Activated T-helper 2 cell treated with anti-CD3 and anti-CD28 coated beads, Interferon-gamma antibody, Interleukin-2, Interleukin-4, amounts not matched to agents 10 μg/mL and 5 μg/mL and 100 μg/mL, durations not matched to agents 14 hours and 24 hours and 36 hours (primary cell): ENCODE measurements around the gene MAP2K7. TPM values are rescaled to one million over a fixed set of nuclear protein-coding genes. Genes with fewer than 3 reads are reported as not detected.
"Not testable (repeated sequence)": the region's sequence is repeated elsewhere in the genome, so short reads cannot be mapped to it uniquely, and the experiment has no call there.

Experiments used
- DNase-seq: peaks from one replicate; pipeline ENCODE4 v3.0.0; 2021; ENCODE audit warnings: low spot score
- H3K27ac Mint-ChIP-seq: one replicate; pipeline ENCODE4 v1.8.0; 2021; ENCODE audit warnings: mixed read lengths
- H3K27me3 Mint-ChIP-seq: one replicate; pipeline ENCODE4 v1.8.0; 2021; ENCODE audit warnings: low read depth, mixed read lengths
- H3K36me3 Mint-ChIP-seq: one replicate; pipeline ENCODE4 v1.8.0; 2021; ENCODE audit warnings: low read depth, mixed read lengths
- H3K4me1 Mint-ChIP-seq: one replicate; pipeline ENCODE4 v1.8.0; 2021; ENCODE audit warnings: low read depth, mixed read lengths
- H3K4me3 Mint-ChIP-seq: one replicate; pipeline ENCODE4 v1.8.0; 2021; ENCODE audit warnings: low read depth, mild to moderate bottlenecking, moderate library complexity, mixed read lengths
- H3K9me3 Mint-ChIP-seq: one replicate; pipeline ENCODE4 v1.8.0; 2021; ENCODE audit warnings: mixed read lengths
- intact Hi-C: fragments of 100-400 bp; cut with micrococcal nuclease; formaldehyde crosslinking; loops from one replicate; pipeline ENCODE4 v1.15.1; 2023
- total RNA-seq: library from RNA; stranded (reverse); gene quantifications from 2 replicates; pipeline ENCODE4 v1.2.3, GENCODE V29; 2022

The MAP2K7 gene
- total RNA-seq, 1 donor from 2014 or later = 44.6 TPM

- Mint-ChIP-seq H3K36me3 (no peaks in the 10 kb centered on the region), H3K27me3 (peaks cover 3% of the 10 kb centered on the region), H3K9me3 (no peaks in the 10 kb centered on the region), H3K27ac (no peak overlapping the region), H3K4me3 (no peak overlapping the region), H3K4me1 (peaks cover 1% of the 10 kb centered on the region)
- intact Hi-C loops = loop anchor here (10.0 kb wide), 1 partner anchor 743 kb away; no protein-coding TSS in a partner anchor
- no peak for DNase-seq
These were observed 21.8 kb upstream of the MAP2K7 start for GRCh38 chr19:7881910-7882309.

- peaks cover 2% of the 10 kb centered on the region for H3K27me3 Mint-ChIP-seq
- H3K4me3 Mint-ChIP-seq = no peak overlapping the region
- no peak for DNase-seq
- H3K27ac Mint-ChIP-seq = no peak overlapping the region
- intact Hi-C loops = loop anchor here (10.0 kb wide), 1 partner anchor 742 kb away; no protein-coding TSS in a partner anchor
- H3K4me1 Mint-ChIP-seq = peaks cover 1% of the 10 kb centered on the region
- no peaks in the 10 kb centered on the region for H3K9me3 Mint-ChIP-seq
- no peaks in the 10 kb centered on the region for H3K36me3 Mint-ChIP-seq
These were observed 20.6 kb upstream of the MAP2K7 start for GRCh38 chr19:7883105-7883504.

GRCh38 chr19:7883796-7884570 lies 19.7 kb upstream of the MAP2K7 start:
- Mint-ChIP-seq H3K4me1 (peaks cover 1% of the 10 kb centered on the region), H3K27ac (no peak overlapping the region), H3K4me3 (no peak overlapping the region), H3K9me3 (no peaks in the 10 kb centered on the region), H3K36me3 (no peaks in the 10 kb centered on the region), H3K27me3 (peaks cover 4% of the 10 kb centered on the region)
- no peak for DNase-seq
- intact Hi-C loops = loop anchor here (10.0 kb wide), 1 partner anchor 741 kb away; no protein-coding TSS in a partner anchor

- Mint-ChIP-seq H3K36me3 (no peaks in the 10 kb centered on the region), H3K4me1 (peaks cover 1% of the 10 kb centered on the region), H3K27me3 (peaks cover 10% of the 10 kb centered on the region), H3K9me3 (no peaks in the 10 kb centered on the region), H3K27ac (no peak overlapping the region), H3K4me3 (no peak overlapping the region)
- intact Hi-C loops = loop anchor here (10.0 kb wide), 1 partner anchor 739 kb away; no protein-coding TSS in a partner anchor
- no peak for DNase-seq
These were observed 17.9 kb upstream of the MAP2K7 start for GRCh38 chr19:7885818-7886217.

- Mint-ChIP-seq H3K4me1 (peaks cover 1% of the 10 kb centered on the region), H3K27me3 (peaks cover 10% of the 10 kb centered on the region), H3K36me3 (no peaks in the 10 kb centered on the region), H3K4me3 (no peak overlapping the region), H3K27ac (no peak overlapping the region), H3K9me3 (no peaks in the 10 kb centered on the region)
- DNase-seq = no peak
- intact Hi-C loops = loop anchor here (10.0 kb wide), 1 partner anchor 737 kb away; no protein-coding TSS in a partner anchor
These were observed 16.1 kb upstream of the MAP2K7 start for GRCh38 chr19:7887408-7888144.

- H3K27me3 Mint-ChIP-seq = peaks cover 10% of the 10 kb centered on the region
- no peak within 1 kb of the TSS for H3K27ac Mint-ChIP-seq
- intact Hi-C loops = loop anchor here (10.0 kb wide), 1 partner anchor 737 kb away; no protein-coding TSS in a partner anchor
- no peaks in the 10 kb centered on the region for H3K36me3 Mint-ChIP-seq
- peaks cover 1% of the 10 kb centered on the region for H3K4me1 Mint-ChIP-seq
- no peaks in the 10 kb centered on the region for H3K9me3 Mint-ChIP-seq
- H3K4me3 Mint-ChIP-seq = no peak within 1 kb of the TSS
- DNase-seq = no peak
These were observed 15.4 kb upstream of the MAP2K7 start, which contains the start of gene LRRC8E for GRCh38 chr19:7888145-7888825. LRRC8E (plus strand) TSS chr19:7888510; CDS start chr19:7895604, 7,094 bp downstream.

GRCh38 chr19:7888826-7889217 lies 14.9 kb upstream of the MAP2K7 start:
- Mint-ChIP-seq H3K36me3 (no peaks in the 10 kb centered on the region), H3K9me3 (no peaks in the 10 kb centered on the region), H3K4me3 (no peak overlapping the region), H3K4me1 (peaks cover 2% of the 10 kb centered on the region), H3K27ac (no peak overlapping the region), H3K27me3 (peaks cover 10% of the 10 kb centered on the region)
- DNase-seq = no peak
- intact Hi-C loops = loop anchor here (10.0 kb wide), 1 partner anchor 736 kb away; no protein-coding TSS in a partner anchor

- H3K27ac Mint-ChIP-seq, DNase-seq, H3K4me1 Mint-ChIP-seq, H3K27me3 Mint-ChIP-seq, H3K9me3 Mint-ChIP-seq, intact Hi-C loops, H3K4me3 Mint-ChIP-seq, H3K36me3 Mint-ChIP-seq: not testable (repeated sequence)
These were observed 10.1 kb upstream of the MAP2K7 start for GRCh38 chr19:7893362-7894101.

- H3K4me3 Mint-ChIP-seq = no peak overlapping the region
- peaks cover 4% of the 10 kb centered on the region for H3K27me3 Mint-ChIP-seq
- no peak overlapping the region for H3K27ac Mint-ChIP-seq
- H3K4me1 Mint-ChIP-seq = peaks cover 3% of the 10 kb centered on the region
- no peaks in the 10 kb centered on the region for H3K36me3 Mint-ChIP-seq
- intact Hi-C loops = no loop called here
- DNase-seq = no peak
- no peaks in the 10 kb centered on the region for H3K9me3 Mint-ChIP-seq
These were observed 8.9 kb upstream of the MAP2K7 start for GRCh38 chr19:7894612-7895309.

GRCh38 chr19:7895565-7895964 lies 8.1 kb upstream of the MAP2K7 start:
- peaks cover 3% of the 10 kb centered on the region for H3K4me1 Mint-ChIP-seq
- H3K4me3 Mint-ChIP-seq = no peak overlapping the region
- DNase-seq = no peak
- H3K27me3 Mint-ChIP-seq = no peaks in the 10 kb centered on the region
- H3K9me3 Mint-ChIP-seq = no peaks in the 10 kb centered on the region
- H3K36me3 Mint-ChIP-seq = no peaks in the 10 kb centered on the region
- intact Hi-C loops = no loop called here
- no peak overlapping the region for H3K27ac Mint-ChIP-seq

GRCh38 chr19:7897292-7897691 lies 6.4 kb upstream of the MAP2K7 start:
- H3K27me3 Mint-ChIP-seq = no peaks in the 10 kb centered on the region
- peaks cover 3% of the 10 kb centered on the region for H3K4me1 Mint-ChIP-seq
- H3K4me3 Mint-ChIP-seq = no peak overlapping the region
- no peaks in the 10 kb centered on the region for H3K9me3 Mint-ChIP-seq
- no peak overlapping the region for H3K27ac Mint-ChIP-seq
- no peak for DNase-seq
- intact Hi-C loops = no loop called here
- H3K36me3 Mint-ChIP-seq = no peaks in the 10 kb centered on the region
